GM12878 (cell line): Measurements from ENCODE around the gene GNG13. TPM values are rescaled to one million over a fixed set of nuclear protein-coding genes. Genes with fewer than 3 reads are reported as not detected.

Experiments
- ATAC-seq: fragments of 200-7000 bp; cut with Tn5 transposase; 3 replicates; pipeline ENCODE4 v1.9.1; 2020; ENCODE audit warnings: mild to moderate bottlenecking, moderate library complexity
- BruUV-seq: library from RNA; stranded (reverse); fragments of 400-500 nt; replicated peaks from 2 replicates; lab custom pipeline; 2021; lab: Mats Ljungman, UMichigan
- CTCF ChIA-PET: fragments of 300-600 bp; sonication (Branson Sonifier 250); formaldehyde crosslinking; extraction: SDS; loops from one replicate; lab custom pipeline; 2021; ENCODE audit warnings: inconsistent platforms; lab: Yijun Ruan, JAX
- POLR2A ChIA-PET: fragments of 350-600 bp; formaldehyde crosslinking; extraction: SDS; loops from one replicate; lab custom pipeline; 2021; ENCODE audit warnings: inconsistent platforms; lab: Charles Lee
- RAD21 ChIA-PET: fragments of 300-600 bp; sonication (Branson Sonifier 250); formaldehyde crosslinking; loops from one replicate; lab custom pipeline; 2023; ENCODE audit warnings: antibody characterized with exemption; ENCODE audit not compliant: unreplicated experiment; lab: Charles Lee
- SMC1A ChIA-PET: fragments of 300-600 bp; sonication (Branson Sonifier 250); formaldehyde crosslinking; loops from one replicate; lab custom pipeline; 2023; ENCODE audit not compliant: unreplicated experiment, uncharacterized antibody; lab: Charles Lee
- DNase-seq: peaks from one replicate; pipeline ENCODE4 v3.0.0-alpha.2; 2011; ENCODE audit warnings: low read depth, low spot score
- FAIRE-seq: peaks from 3 replicates; lab custom pipeline; 2011; peaks lifted over from hg19 to GRCh38; lab: Jason Lieb, UNC
- H2AFZ ChIP-seq: 2 replicates; pipeline ENCODE4 v1.6.0; 2011; ENCODE audit warnings: low read depth, low read length, control low read depth; ENCODE audit not compliant: control insufficient read depth
- H3K27ac ChIP-seq: 2 replicates; pipeline ENCODE4 v1.5.1; 2011; ENCODE audit warnings: control low read depth; ENCODE audit not compliant: control insufficient read depth, insufficient read depth
- H3K27me3 ChIP-seq, 2 experiments: replicated peaks in 1 of 2; 2 replicates each; pipeline versions ENCODE4 v1.6.0 to v1.6.1; 2011; ENCODE audit warnings: low read length in 1 of 2; ENCODE audit not compliant: control insufficient read depth in 2 of 2, insufficient read depth in 2 of 2
- H3K36me3 ChIP-seq, 2 experiments: 2 replicates each; pipeline ENCODE4 v1.5.1; 2011; ENCODE audit warnings: low read length in 1 of 2; ENCODE audit not compliant: control insufficient read depth in 2 of 2, insufficient read depth in 2 of 2
- H3K4me1 ChIP-seq: 2 replicates; pipeline ENCODE4 v1.6.1; 2011; ENCODE audit warnings: mild to moderate bottlenecking, low read length, moderate library complexity, mixed read lengths; ENCODE audit not compliant: control insufficient read depth, insufficient read depth
- H3K4me2 ChIP-seq: 2 replicates; pipeline ENCODE4 v1.6.0; 2011; ENCODE audit warnings: control low read depth; ENCODE audit not compliant: control insufficient read depth, insufficient read depth
- H3K4me3 ChIP-seq: fragments of 200-600 bp; sonication (generic); 2 replicates; pipeline ENCODE4 v1.5.1; 2016
- H3K79me2 ChIP-seq: 2 replicates; pipeline ENCODE4 v1.6.0; 2011; ENCODE audit warnings: low read length; ENCODE audit not compliant: control insufficient read depth, insufficient read depth
- H3K9ac ChIP-seq: 2 replicates; pipeline ENCODE4 v1.8.0; 2011; ENCODE audit warnings: low read length, control low read depth, mixed read lengths; ENCODE audit not compliant: control insufficient read depth, insufficient read depth
- H3K9me3 ChIP-seq: replicated peaks from 3 replicates; pipeline ENCODE4 v1.5.1; 2011; ENCODE audit warnings: mild to moderate bottlenecking, low read length; ENCODE audit not compliant: control insufficient read depth, insufficient read depth
- H4K20me1 ChIP-seq: 2 replicates; pipeline ENCODE4 v1.6.0; 2011; ENCODE audit not compliant: control insufficient read depth, insufficient read depth
- ATF7 ChIP-seq: fragments of 450-650 bp; IDR thresholded peaks from 2 replicates; pipeline ENCODE4 v1.6.1; 2016; ENCODE audit warnings: low read depth, mild to moderate bottlenecking
- BCLAF1 ChIP-seq: fragments of 450-650 bp; IDR thresholded peaks from 2 replicates; pipeline ENCODE4 v1.6.1; 2017; ENCODE audit warnings: antibody characterized with exemption, mild to moderate bottlenecking, moderate library complexity
- BHLHE40 ChIP-seq, 2 experiments: fragments of 450-650 bp in 1 of 2; IDR thresholded peaks; 2 replicates each; pipeline ENCODE4 v1.6.1; 2011 to 2017; ENCODE audit warnings: low read depth in 2 of 2, borderline replicate concordance in 1 of 2, improper control_type of control experiment in 1 of 2, low read length in 1 of 2, mild to moderate bottlenecking in 1 of 2
- JUND ChIP-seq: IDR thresholded peaks from 2 replicates; pipeline ENCODE4 v1.6.1; 2012; ENCODE audit warnings: low read depth, mild to moderate bottlenecking, low read length, improper control_type of control experiment, moderate library complexity
- SPI1 ChIP-seq: IDR thresholded peaks from 2 replicates; pipeline ENCODE4 v1.6.1; 2011; ENCODE audit warnings: low read depth, mild to moderate bottlenecking, low read length, moderate library complexity, borderline replicate concordance; ENCODE audit not compliant: insufficient read depth
- USF1 ChIP-seq: IDR thresholded peaks from 2 replicates; pipeline ENCODE4 v1.6.1; 2011; ENCODE audit warnings: borderline replicate concordance, low read depth, mild to moderate bottlenecking, moderate library complexity, mixed read lengths, low read length; ENCODE audit not compliant: insufficient read depth; ENCODE audit errors: extremely low read length
- ZBTB40 ChIP-seq: fragments of 450-650 bp; IDR thresholded peaks from 2 replicates; pipeline ENCODE4 v1.6.1; 2016; ENCODE audit warnings: mild to moderate bottlenecking, moderate library complexity, borderline replicate concordance
- WGBS: methylation state at CpG from one replicate; pipeline ENCODE4 v1.1.6; 2016; ENCODE audit warnings: low lambda C conversion rate; ENCODE audit not compliant: insufficient replicate concordance, insufficient coverage; ENCODE audit errors: missing lambda C conversion rate; 5-methylcytosine and 5-hydroxymethylcytosine counted together
- in situ Hi-C: fragments of 300-500 bp; cut with MboI; formaldehyde crosslinking; loops from 9 replicates; pipeline ENCODE4 v1.14.3; 2018; ENCODE audit warnings: mixed read lengths
- intact Hi-C: fragments of 100-400 bp; cut with micrococcal nuclease; formaldehyde crosslinking; loops from one replicate; pipeline ENCODE4 v1.14.2; 2022; ENCODE audit not compliant: unreplicated experiment
- polyA plus RNA-seq, 11 experiments: library from polyadenylated mRNA; depleted of rRNA in 4 of 11; unstranded in 6 of 11; stranded (reverse) in 5 of 11; fragments of >200 nt; fragmentation: Nextera tagmentation in 4 of 11; fragmentation: Illumina TruSeq in 1 of 11; extraction: Ambion mirVana in 4 of 11; extraction: Trizol in 1 of 11; gene quantifications; 1 replicate in 1 of 11; 2 replicates in 10 of 11; pipeline versions ENCODE4 v1.2.1 to v1.2.3, GENCODE V29; 2011 to 2016; ENCODE audit warnings: inconsistent platforms in 2 of 11, missing spikeins in 2 of 11, low read depth in 1 of 11
- total RNA-seq, 4 experiments: library from RNA; depleted of rRNA in 3 of 4; stranded (reverse); fragments of >200 nt in 3 of 4; fragmentation: Illumina TruSeq in 1 of 4; extraction: Trizol in 1 of 4; gene quantifications; 2 replicates each; pipeline versions ENCODE4 v1.2.1 to v1.2.3, GENCODE V29; 2013 to 2021

GNG13 gene
- total and polyA plus RNA-seq, 10 of the 15 experiments (the other 5 are each of a cell fraction or from before 2014, with no cell fraction given), result not detected

- WGBS, result 30% methylated on average over 32 of the region's 33 CpGs
- Histone ChIP-seq H3K4me3 (no peak overlapping the region), H3K27me3 (no peaks in the 10 kb centered on the region), H3K9ac (no peak overlapping the region), H3K4me2 (no peak overlapping the region), H3K79me2 (no peaks in the 10 kb centered on the region), H3K36me3 (no peaks in the 10 kb centered on the region), H4K20me1 (no peaks in the 10 kb centered on the region), H3K27ac (no peak overlapping the region), H3K4me1 (no peaks in the 10 kb centered on the region), H2AFZ (no peak overlapping the region), H3K9me3 (peaks cover 2% of the 10 kb centered on the region; the same call in 1 of the 3 replicates)
- FAIRE-seq, result no peak
- ATAC-seq, result no peak
- in situ Hi-C loops (no loop called here), intact Hi-C loops (no loop called here)
- TF ChIP-seq SPI1, result no peak
- no peak for TF ChIP-seq USF1
- TF ChIP-seq BHLHE40 (IDR thresholded peaks at IDR 0.05; ENCODE audit: borderline replicate concordance in 1 of 2, low read depth in 2 of 2, low read length in 1 of 2), result no peak
- no peak for TF ChIP-seq JUND
- DNase-seq, result no peak
- POLR2A ChIA-PET, result no interaction called here
- RAD21 ChIA-PET, result no interaction called here
- SMC1A ChIA-PET, result no interaction called here
- BruUV-seq, result no TSS peak
- CTCF ChIA-PET, result no interaction called here
Measured at GRCh38 chr16:842711-843560, 42.4 kb upstream of the GNG13 start.

GRCh38 chr16:842061-842476 is 41.5 kb upstream of the GNG13 start:
- no peak for FAIRE-seq
- ChIA-PET POLR2A (no interaction called here), RAD21 (no interaction called here)
- TF ChIP-seq BCLAF1 (no peak), ZBTB40 (no peak), ATF7 (no peak)

More at GRCh38 chr16:842061-842476, 41.5 kb upstream of the GNG13 start:
- ChIA-PET SMC1A (no interaction called here), CTCF (no interaction called here)
- no TSS peak for BruUV-seq
- Histone ChIP-seq H3K79me2 (no peaks in the 10 kb centered on the region), H3K36me3 (no peaks in the 10 kb centered on the region), H3K4me1 (no peaks in the 10 kb centered on the region), H3K27ac (no peak overlapping the region), H4K20me1 (no peaks in the 10 kb centered on the region), H3K9ac (no peak overlapping the region), H2AFZ (no peak overlapping the region), H3K4me2 (no peak overlapping the region), H3K9me3 (no peaks in the 10 kb centered on the region; the same call in 2 of the 3 replicates), H3K27me3 (no peaks in the 10 kb centered on the region), H3K4me3 (no peak overlapping the region)
- WGBS, result 48% methylated on average over 13 of the region's 19 CpGs
- intact Hi-C loops (no loop called here), in situ Hi-C loops (no loop called here)
- ATAC-seq, result no peak
- DNase-seq, result no peak
